Endodermal cell (in vitro differentiated cells): Measurements from ENCODE around the gene NOS1. TPM values are rescaled to one million over a fixed set of nuclear protein-coding genes. Genes with fewer than 3 reads are reported as not detected.

Source experiments
- DNase-seq: peaks from one replicate; pipeline ENCODE4 v3.0.0-alpha.2; 2017
- H3K27ac ChIP-seq: 2 replicates; pipeline ENCODE4 v1.5.1; 2013; ENCODE audit warnings: mild to moderate bottlenecking, low read depth, low read length, moderate library complexity
- H3K27me3 ChIP-seq: 2 replicates; pipeline ENCODE4 v1.6.1; 2013; ENCODE audit warnings: mild to moderate bottlenecking, low read length, moderate library complexity; ENCODE audit not compliant: insufficient read depth, control insufficient read depth, poor library complexity, severe bottlenecking
- H3K36me3 ChIP-seq: 2 replicates; pipeline ENCODE4 v1.7.0; 2013; ENCODE audit warnings: mild to moderate bottlenecking, low read length, moderate library complexity; ENCODE audit not compliant: control insufficient read depth, insufficient read depth
- H3K4me1 ChIP-seq: one replicate; pipeline ENCODE4 v1.7.0; 2013; ENCODE audit warnings: low read length; ENCODE audit not compliant: control insufficient read depth, insufficient read depth
- H3K4me3 ChIP-seq: 2 replicates; pipeline ENCODE4 v1.5.1; 2013; ENCODE audit warnings: mild to moderate bottlenecking, low read length, moderate library complexity
- H3K9ac ChIP-seq: 2 replicates; pipeline ENCODE4 v1.6.1; 2013; ENCODE audit warnings: mild to moderate bottlenecking, low read length, moderate library complexity; ENCODE audit not compliant: poor library complexity, severe bottlenecking; ENCODE audit errors: extremely low read depth
- H3K9me3 ChIP-seq: 2 replicates; pipeline ENCODE4 v1.6.1; 2013; ENCODE audit warnings: mild to moderate bottlenecking, low read length, moderate library complexity; ENCODE audit not compliant: control insufficient read depth
- H3K27ac Mint-ChIP-seq: 2 replicates; pipeline ENCODE4 v1.8.0; 2020; ENCODE audit warnings: mixed read lengths
- H3K27me3 Mint-ChIP-seq: 2 replicates; pipeline ENCODE4 v1.8.0; 2021; ENCODE audit warnings: mild to moderate bottlenecking, mixed read lengths; ENCODE audit not compliant: insufficient read depth
- H3K36me3 Mint-ChIP-seq: 2 replicates; pipeline ENCODE4 v1.8.0; 2020; ENCODE audit warnings: low read depth, mixed read lengths
- H3K4me1 Mint-ChIP-seq: 2 replicates; pipeline ENCODE4 v1.8.0; 2020; ENCODE audit warnings: mixed read lengths
- H3K4me3 Mint-ChIP-seq: 2 replicates; pipeline ENCODE4 v1.8.0; 2020; ENCODE audit warnings: mild to moderate bottlenecking, moderate library complexity, mixed read lengths
- H3K9me3 Mint-ChIP-seq: 2 replicates; pipeline ENCODE4 v1.8.0; 2020; ENCODE audit warnings: mild to moderate bottlenecking, mixed read lengths
- CTCF ChIP-seq: fragments of 200-600 bp; sonication (generic); conservative IDR thresholded peaks from 2 replicates; pipeline ENCODE4 v1.5.0; 2021; ENCODE audit warnings: antibody characterized with exemption, mild to moderate bottlenecking
- WGBS, 2 experiments: methylation state at CpG; one replicate each; pipeline versions ENCODE4 v1.1.5 to v1.1.7; 2013; ENCODE audit warnings: missing lambda C conversion rate in 2 of 2, mixed read lengths in 1 of 2; ENCODE audit not compliant: insufficient coverage in 1 of 2, insufficient read length in 1 of 2; 5-methylcytosine and 5-hydroxymethylcytosine counted together
- total RNA-seq, 2 donors: library from RNA; stranded (reverse); fragmentation: NEBNext Ultra II Directional in 1 of 2; extraction: Animal tissue kit (Norgen Biotek cat#: 25700) in 1 of 2; gene quantifications; 2 replicates in 1 of 2; 3 replicates in 1 of 2; pipeline ENCODE4 v1.2.1, GENCODE V29; 2021

Gene NOS1
- total RNA-seq, 2 donors from 2014 or later, result 0.33 to 0.88 TPM

- TF ChIP-seq CTCF, result no peak
- no peak overlapping the region for H3K27ac ChIP-seq
- H3K27me3 ChIP-seq, result no peaks in the 10 kb centered on the region
- Mint-ChIP-seq H3K36me3 (no peaks in the 10 kb centered on the region), H3K27me3 (no peaks in the 10 kb centered on the region), H3K27ac (no peak overlapping the region), H3K4me1 (no peaks in the 10 kb centered on the region), H3K4me3 (no peak overlapping the region), H3K9me3 (peaks cover 27% of the 10 kb centered on the region)
- H3K4me1 ChIP-seq, result peaks cover 3% of the 10 kb centered on the region
- no peaks in the 10 kb centered on the region for H3K36me3 ChIP-seq
- no peak overlapping the region for H3K4me3 ChIP-seq
- WGBS, 2 experiments, result 89 to 91% methylated on average over 3 of the region's 3 CpGs
- H3K9me3 ChIP-seq, result peaks cover 22% of the 10 kb centered on the region
- no peak for DNase-seq
- no peak overlapping the region for H3K9ac ChIP-seq
These were observed 68.7 kb downstream of the NOS1 start for GRCh38 chr12:117292688-117293087.

- no peak overlapping the region for H3K4me3 Mint-ChIP-seq
- H3K9ac ChIP-seq, result no peak overlapping the region
- no peaks in the 10 kb centered on the region for H3K36me3 ChIP-seq
- H3K27me3 Mint-ChIP-seq, result no peaks in the 10 kb centered on the region
- no peaks in the 10 kb centered on the region for H3K4me1 ChIP-seq
- no peak overlapping the region for H3K4me3 ChIP-seq
- H3K36me3 Mint-ChIP-seq, result no peaks in the 10 kb centered on the region
- H3K4me1 Mint-ChIP-seq, result no peaks in the 10 kb centered on the region
- peaks cover 16% of the 10 kb centered on the region for H3K9me3 Mint-ChIP-seq
- peaks cover 16% of the 10 kb centered on the region for H3K9me3 ChIP-seq
- no peak for DNase-seq
- TF ChIP-seq CTCF, result no peak
- no peak overlapping the region for H3K27ac ChIP-seq
- WGBS, 2 experiments, result 90 to 91% methylated on average over 7 to 9 of the region's 9 CpGs
- no peak overlapping the region for H3K27ac Mint-ChIP-seq
- no peaks in the 10 kb centered on the region for H3K27me3 ChIP-seq
These were observed 77.3 kb downstream of the NOS1 start for GRCh38 chr12:117284140-117284539.

GRCh38 chr12:117282490-117282889 is 78.9 kb downstream of the NOS1 start:
- Mint-ChIP-seq H3K4me1 (no peaks in the 10 kb centered on the region), H3K27me3 (no peaks in the 10 kb centered on the region), H3K36me3 (no peaks in the 10 kb centered on the region), H3K9me3 (no peaks in the 10 kb centered on the region), H3K4me3 (no peak overlapping the region), H3K27ac (no peak overlapping the region)
- Histone ChIP-seq H3K4me1 (no peaks in the 10 kb centered on the region), H3K36me3 (no peaks in the 10 kb centered on the region), H3K27me3 (no peaks in the 10 kb centered on the region), H3K4me3 (no peak overlapping the region), H3K9me3 (no peaks in the 10 kb centered on the region), H3K9ac (no peak overlapping the region), H3K27ac (no peak overlapping the region)
- no peak for TF ChIP-seq CTCF
- no peak for DNase-seq
- 90 to 93% methylated on average over 4 of the region's 5 CpGs for WGBS, 2 experiments
